KMS-11 (cell line): ENCODE measurements around the gene EPB41L1.

ENCODE experiments used
- H2AFZ ChIP-seq: fragments of 200-600 bp; sonication (generic); 2 replicates; pipeline ENCODE4 v1.6.1; 2016; ENCODE audit warnings: antibody characterized with exemption, mixed run types, low read depth
- H3K27ac ChIP-seq: fragments of 200-600 bp; sonication (generic); 2 replicates; pipeline ENCODE4 v1.6.1; 2016; ENCODE audit warnings: mild to moderate bottlenecking, mixed run types
- H3K27me3 ChIP-seq: fragments of 200-600 bp; sonication (generic); 2 replicates; pipeline ENCODE4 v1.6.1; 2017; ENCODE audit warnings: mild to moderate bottlenecking, low read depth, mixed run types, moderate library complexity; ENCODE audit not compliant: insufficient read depth
- H3K36me3 ChIP-seq: fragments of 200-600 bp; sonication (generic); 2 replicates; pipeline ENCODE4 v1.6.1; 2017; ENCODE audit warnings: mild to moderate bottlenecking, mixed run types; ENCODE audit not compliant: insufficient read depth
- H3K4me1 ChIP-seq: fragments of 200-600 bp; sonication (generic); 2 replicates; pipeline ENCODE4 v1.6.1; 2016; ENCODE audit warnings: mild to moderate bottlenecking, low read depth, mixed run types; ENCODE audit not compliant: poor library complexity, severe bottlenecking
- H3K4me2 ChIP-seq: fragments of 200-600 bp; sonication (generic); 2 replicates; pipeline ENCODE4 v1.7.0; 2016; ENCODE audit warnings: mild to moderate bottlenecking, mixed run types
- H3K4me3 ChIP-seq: fragments of 200-600 bp; sonication (generic); IDR thresholded peaks from 2 replicates; pipeline ENCODE4 v1.6.1; 2017; ENCODE audit warnings: low read depth, low read length, mixed read lengths; ENCODE audit not compliant: insufficient read depth
- H3K79me2 ChIP-seq: fragments of 200-600 bp; sonication (generic); 2 replicates; pipeline ENCODE4 v1.6.1; 2016; ENCODE audit warnings: low read depth, mixed run types; ENCODE audit not compliant: insufficient read depth
- H3K9ac ChIP-seq: fragments of 200-600 bp; sonication (generic); 2 replicates; pipeline ENCODE4 v1.6.1; 2016; ENCODE audit warnings: mild to moderate bottlenecking, mixed run types
- H4K20me1 ChIP-seq: fragments of 200-600 bp; sonication (generic); 2 replicates; pipeline ENCODE4 v1.6.1; 2016; ENCODE audit warnings: mild to moderate bottlenecking, mixed run types; ENCODE audit not compliant: insufficient read depth
- CTCF ChIP-seq: fragments of 200-600 bp; sonication (generic); conservative IDR thresholded peaks from 2 replicates; pipeline ENCODE4 v1.6.1; 2017; ENCODE audit warnings: low read depth, mild to moderate bottlenecking, antibody characterized with exemption, low read length, moderate library complexity, mixed read lengths

The EPB41L1 gene

GRCh38 chr20:36184816-36185776 is 30.6 kb downstream of the EPB41L1 start:
- Histone ChIP-seq H3K36me3 (no peaks in the 10 kb centered on the region), H3K27me3 (no peaks in the 10 kb centered on the region), H3K9ac (no peak overlapping the region), H3K27ac (no peak overlapping the region), H3K4me3 (no peak overlapping the region), H2AFZ (no peak overlapping the region), H3K79me2 (no peaks in the 10 kb centered on the region), H3K4me2 (no peak overlapping the region), H3K4me1 (no peaks in the 10 kb centered on the region), H4K20me1 (no peaks in the 10 kb centered on the region)
- no peak for TF ChIP-seq CTCF

- Histone ChIP-seq H3K27me3 (no peaks in the 10 kb centered on the region), H3K79me2 (no peaks in the 10 kb centered on the region), H3K36me3 (no peaks in the 10 kb centered on the region), H3K4me2 (no peak overlapping the region), H3K9ac (no peak overlapping the region), H3K4me3 (no peak overlapping the region), H3K27ac (no peak overlapping the region), H2AFZ (no peak overlapping the region), H4K20me1 (no peaks in the 10 kb centered on the region), H3K4me1 (no peaks in the 10 kb centered on the region)
- no peak for TF ChIP-seq CTCF
These were observed 39.6 kb downstream of the EPB41L1 start for GRCh38 chr20:36193977-36194712.

- H3K27ac ChIP-seq = no peak overlapping the region
- no peaks in the 10 kb centered on the region for H3K4me1 ChIP-seq
- no peak overlapping the region for H3K4me2 ChIP-seq
- H3K79me2 ChIP-seq = no peaks in the 10 kb centered on the region
- H3K27me3 ChIP-seq = no peaks in the 10 kb centered on the region
- H3K4me3 ChIP-seq = no peak overlapping the region
- H3K9ac ChIP-seq = no peak overlapping the region
- TF ChIP-seq CTCF = no peak
- no peaks in the 10 kb centered on the region for H3K36me3 ChIP-seq
- H2AFZ ChIP-seq = no peak overlapping the region
- no peaks in the 10 kb centered on the region for H4K20me1 ChIP-seq
These were observed 42.1 kb downstream of the EPB41L1 start for GRCh38 chr20:36196676-36197075.

- Histone ChIP-seq H2AFZ (no peak overlapping the region), H3K9ac (no peak overlapping the region), H4K20me1 (no peaks in the 10 kb centered on the region), H3K4me1 (no peaks in the 10 kb centered on the region), H3K27me3 (no peaks in the 10 kb centered on the region), H3K4me2 (no peak overlapping the region), H3K36me3 (no peaks in the 10 kb centered on the region), H3K79me2 (no peaks in the 10 kb centered on the region), H3K27ac (no peak overlapping the region), H3K4me3 (no peak overlapping the region)
- TF ChIP-seq CTCF = no peak
These were observed 42.7 kb downstream of the EPB41L1 start for GRCh38 chr20:36197271-36197670.
